ENCODE results near the gene PLA2G7.
"Not testable (repeated sequence)": the region's sequence is repeated elsewhere in the genome, so short reads cannot be mapped to it uniquely, and the experiment has no call there.

GRCh38 chr6:46764280-46764679, 29.1 kb upstream of the PLA2G7 start:
- TF ChIP-seq, protein P1, sequence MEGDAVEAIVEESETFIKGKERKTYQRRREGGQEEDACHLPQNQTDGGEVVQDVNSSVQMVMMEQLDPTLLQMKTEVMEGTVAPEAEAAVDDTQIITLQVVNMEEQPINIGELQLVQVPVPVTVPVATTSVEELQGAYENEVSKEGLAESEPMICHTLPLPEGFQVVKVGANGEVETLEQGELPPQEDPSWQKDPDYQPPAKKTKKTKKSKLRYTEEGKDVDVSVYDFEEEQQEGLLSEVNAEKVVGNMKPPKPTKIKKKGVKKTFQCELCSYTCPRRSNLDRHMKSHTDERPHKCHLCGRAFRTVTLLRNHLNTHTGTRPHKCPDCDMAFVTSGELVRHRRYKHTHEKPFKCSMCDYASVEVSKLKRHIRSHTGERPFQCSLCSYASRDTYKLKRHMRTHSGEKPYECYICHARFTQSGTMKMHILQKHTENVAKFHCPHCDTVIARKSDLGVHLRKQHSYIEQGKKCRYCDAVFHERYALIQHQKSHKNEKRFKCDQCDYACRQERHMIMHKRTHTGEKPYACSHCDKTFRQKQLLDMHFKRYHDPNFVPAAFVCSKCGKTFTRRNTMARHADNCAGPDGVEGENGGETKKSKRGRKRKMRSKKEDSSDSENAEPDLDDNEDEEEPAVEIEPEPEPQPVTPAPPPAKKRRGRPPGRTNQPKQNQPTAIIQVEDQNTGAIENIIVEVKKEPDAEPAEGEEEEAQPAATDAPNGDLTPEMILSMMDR (IDR thresholded peaks at IDR 0.05), result not testable (repeated sequence)
- TF ChIP-seq POLR2AphosphoS5, POLR2A, EP300 (IDR thresholded peaks at IDR 0.05): not testable (repeated sequence)

All from stomach (tissue), 4 donors.